Occipital lobe (tissue), 2 donors: ENCODE measurements around the gene ADRA2B. TPM values are rescaled to one million over a fixed set of nuclear protein-coding genes. Genes with fewer than 3 reads are reported as not detected.
A peak's percentile ranks its signal among the peaks of the same experiment; 100 is the strongest.
"Not testable (repeated sequence)": the region's sequence is repeated elsewhere in the genome, so short reads cannot be mapped to it uniquely, and the experiment has no call there.

ENCODE experiments used
- DNase-seq: peaks from one replicate; lab custom pipeline; 2025; lab: John Stamatoyannopoulos, UW
- total RNA-seq: library from RNA; depleted of rRNA; stranded (reverse); fragments of >200 nt; gene quantifications from one replicate; pipeline ENCODE4 v1.2.3, GENCODE V29; 2014

The ADRA2B gene
- total RNA-seq, 1 donor from 2014 or later, result not detected

GRCh38 chr2:96091141-96091710 is 25.1 kb downstream of the ADRA2B start:
- DNase-seq, result no peak

GRCh38 chr2:96090196-96090926 is 26.0 kb downstream of the ADRA2B start:
- peak; percentile 8 for DNase-seq

- no peak for DNase-seq
Observed at GRCh38 chr2:96089356-96090195, 26.8 kb downstream of the ADRA2B start.

- no peak for DNase-seq
Observed at GRCh38 chr2:96088340-96089335, 27.7 kb downstream of the ADRA2B start.

DNA sequence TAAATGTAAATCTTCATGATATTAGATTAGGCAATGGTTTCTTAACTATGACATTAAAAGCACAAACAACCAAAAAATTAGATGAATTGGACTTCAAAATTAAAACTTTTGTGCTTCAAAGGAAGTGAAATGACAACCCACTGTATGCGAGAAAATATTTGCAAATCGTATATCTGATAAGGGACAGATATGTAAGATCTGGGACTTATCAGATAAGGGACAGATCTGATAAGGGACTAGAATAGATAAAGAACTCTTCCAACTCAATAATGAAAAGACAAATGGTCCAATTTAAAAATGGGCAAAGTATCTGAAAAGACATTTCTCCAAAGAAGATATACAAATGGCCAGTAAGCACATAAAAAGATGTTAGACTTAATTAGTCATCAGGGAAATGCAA is 29.2 kb downstream of the ADRA2B start:
- no peak for DNase-seq

DNA sequence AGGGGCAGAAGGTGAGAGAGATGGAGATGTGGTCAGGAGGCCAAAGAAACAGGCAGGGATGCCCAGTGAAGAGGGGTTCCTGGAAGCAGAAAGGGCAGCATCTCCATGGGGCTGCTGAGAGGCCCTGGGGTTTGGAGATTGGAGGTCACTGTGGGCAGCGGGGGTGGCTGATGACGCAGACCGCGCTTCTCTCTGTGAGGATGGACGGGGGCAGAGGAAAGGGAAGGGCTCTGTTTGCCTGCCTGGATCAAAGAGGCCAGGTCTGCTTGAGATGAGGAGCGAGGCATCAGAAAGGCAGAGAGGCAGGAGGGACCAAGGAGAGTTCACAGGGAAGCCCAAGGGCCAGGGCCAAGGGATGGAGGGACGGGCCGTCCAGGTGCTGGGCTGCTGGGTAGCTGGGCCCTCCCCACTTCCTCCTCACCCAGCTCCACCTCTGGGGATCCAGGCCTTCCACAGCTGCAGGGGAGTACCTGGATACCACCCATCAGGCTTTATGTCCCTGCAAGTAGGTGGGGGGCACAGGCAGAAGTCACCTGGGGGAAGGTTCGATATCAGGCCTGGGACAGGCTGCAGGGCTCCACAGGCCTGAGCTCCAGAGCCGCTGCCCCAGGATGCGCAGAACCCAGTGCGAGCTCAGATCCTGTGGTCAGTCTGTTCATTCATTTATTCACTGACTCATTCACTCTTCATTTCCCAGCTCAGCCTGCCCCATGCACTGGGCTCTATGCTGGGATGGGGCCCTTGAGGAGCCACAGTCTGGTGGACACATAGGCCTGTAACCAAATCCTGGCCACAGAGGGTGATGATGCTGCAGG is 30.6 kb downstream of the ADRA2B start:
- no peak for DNase-seq

- not testable (repeated sequence) for DNase-seq
Observed at GRCh38 chr2:96084858-96085518, 31.4 kb downstream of the ADRA2B start.

DNA sequence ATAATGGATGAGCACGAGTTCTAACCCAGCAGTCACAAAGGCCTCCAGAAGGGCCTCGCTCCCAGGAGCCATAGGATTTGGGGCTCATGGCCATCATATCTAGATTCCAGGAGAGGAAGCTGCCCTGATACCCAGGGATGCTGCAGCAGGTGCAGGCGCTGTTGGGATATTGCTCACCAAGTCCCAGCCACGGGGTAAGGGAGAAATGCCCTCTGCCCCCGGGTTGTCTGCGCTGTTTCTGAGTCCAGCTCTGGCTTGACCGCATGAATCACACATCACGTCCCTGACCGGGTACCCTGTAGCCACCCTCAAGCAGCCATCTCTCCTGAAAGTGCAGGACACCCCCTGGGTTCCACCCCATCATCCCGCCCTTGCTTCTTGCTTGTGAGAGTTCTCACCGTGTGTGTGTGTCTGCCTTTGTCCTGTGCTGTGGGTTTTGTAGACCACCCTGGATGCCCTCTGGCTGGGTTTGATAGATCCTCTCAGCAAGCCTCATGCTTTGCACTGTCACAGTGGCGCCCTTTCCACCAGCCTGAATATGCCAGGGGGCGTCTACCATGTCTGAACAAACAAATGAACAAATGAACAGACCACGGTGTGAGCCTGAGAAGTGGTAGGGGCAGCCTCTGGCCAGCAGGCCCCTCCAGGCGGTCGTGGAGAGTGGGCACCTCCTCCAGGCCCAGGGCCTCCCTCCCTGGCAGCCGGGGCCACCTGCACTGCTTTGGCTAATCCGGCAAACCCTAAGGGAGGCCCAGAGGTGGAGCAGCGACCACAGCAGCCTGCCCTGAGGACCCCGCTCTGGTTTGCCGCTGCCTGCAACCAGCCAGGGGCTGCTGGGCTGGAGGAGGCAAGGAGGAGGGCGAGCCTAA is 32.1 kb downstream of the ADRA2B start:
- no peak for DNase-seq

DNA sequence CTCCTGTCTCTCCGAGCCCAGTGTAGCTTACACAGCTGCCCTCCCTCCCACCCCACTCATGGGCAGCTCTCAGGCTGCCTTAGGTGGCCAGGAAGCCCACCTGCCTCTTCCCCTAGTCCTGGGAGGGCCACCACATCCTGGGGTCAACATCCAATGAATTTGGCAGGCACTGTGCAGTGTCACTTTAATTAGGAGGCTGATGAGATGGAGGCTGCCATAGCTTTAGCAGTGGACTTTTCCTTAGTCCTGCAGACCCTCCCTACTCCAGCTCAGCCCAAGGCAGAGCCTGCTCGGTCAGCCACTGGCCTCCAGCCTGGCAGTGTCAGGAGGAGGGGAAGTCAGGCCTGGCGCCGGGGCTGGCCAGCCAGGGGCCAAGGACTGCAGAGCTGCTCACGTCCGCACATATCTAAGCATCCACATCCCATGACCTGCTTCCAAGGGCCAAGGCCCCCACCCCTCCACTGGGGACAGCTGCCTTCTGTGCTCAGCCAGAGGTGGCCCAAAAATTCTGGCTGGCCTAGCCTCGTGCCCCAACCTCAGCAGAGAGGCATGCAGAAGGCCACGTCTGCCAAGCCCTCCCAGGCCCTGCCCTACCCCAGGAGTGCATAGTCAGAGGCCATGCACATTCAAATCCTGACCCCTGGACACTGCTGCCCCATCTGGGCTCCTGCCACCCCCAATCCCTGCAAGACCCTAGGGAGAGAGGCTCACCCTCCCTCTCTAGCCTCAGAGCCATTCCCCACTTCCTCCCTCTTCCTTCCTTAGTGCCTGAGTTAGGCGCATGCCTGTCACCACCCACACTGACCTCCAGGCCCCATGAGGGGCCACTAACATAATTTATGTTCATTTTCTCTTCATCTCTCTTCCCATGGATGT is 33.1 kb downstream of the ADRA2B start:
- DNase-seq, result no peak

- no peak for DNase-seq
Observed at GRCh38 chr2:96082211-96083063, 33.9 kb downstream of the ADRA2B start.

DNA sequence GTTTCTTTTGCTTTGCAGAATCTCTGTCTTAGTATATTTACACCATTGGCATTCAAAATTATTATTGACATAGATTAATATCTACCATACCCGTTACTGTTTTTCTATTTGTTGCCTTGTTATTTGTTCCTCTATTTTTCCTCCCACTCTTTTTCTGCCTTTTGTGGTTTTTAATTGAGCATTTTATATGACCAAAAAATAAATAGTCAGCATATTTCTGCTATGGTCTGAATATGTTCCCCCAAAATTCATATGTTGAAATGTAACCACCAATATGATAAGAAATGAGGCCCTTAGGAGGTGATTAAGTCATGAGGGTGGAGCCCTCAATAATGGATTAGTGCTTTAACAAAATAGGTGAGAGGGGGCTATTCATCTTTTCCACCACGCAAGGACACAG is 35.3 kb downstream of the ADRA2B start:
- DNase-seq, result no peak

DNA sequence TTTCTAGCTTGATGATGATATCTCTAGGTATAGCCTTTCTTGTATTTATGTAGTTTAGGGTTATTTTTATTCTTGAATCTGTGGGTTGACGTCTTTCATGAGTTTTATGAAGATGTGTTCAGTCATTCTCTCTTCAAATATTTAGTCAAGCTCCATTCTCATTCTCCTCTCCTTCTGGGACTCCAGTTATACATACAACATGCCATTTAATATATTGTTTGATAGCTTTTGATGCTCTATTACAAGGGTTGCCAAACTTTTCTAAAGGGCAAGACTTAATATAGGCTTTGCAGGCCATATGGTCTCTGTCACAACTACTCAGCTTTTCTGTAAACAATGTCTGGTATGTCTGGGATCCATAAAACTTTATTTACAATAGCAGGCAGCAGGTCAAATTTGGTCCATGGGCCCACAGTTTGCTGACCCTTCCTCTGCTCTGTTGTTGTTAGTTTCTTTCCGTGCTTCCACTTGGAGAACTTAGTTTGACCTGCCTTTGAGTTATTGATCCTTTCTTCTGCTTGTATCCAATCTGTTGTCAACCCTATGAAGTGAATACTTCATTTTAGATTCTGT is 41.1 kb downstream of the ADRA2B start:
- no peak for DNase-seq

- DNase-seq, result no peak
Observed at GRCh38 chr2:96074156-96074555, 42.2 kb downstream of the ADRA2B start.

GRCh38 chr2:96073170-96073775 is 43.1 kb downstream of the ADRA2B start:
- DNase-seq, result no peak

GRCh38 chr2:96072746-96073145 is 43.6 kb downstream of the ADRA2B start:
- DNase-seq, result no peak

DNA sequence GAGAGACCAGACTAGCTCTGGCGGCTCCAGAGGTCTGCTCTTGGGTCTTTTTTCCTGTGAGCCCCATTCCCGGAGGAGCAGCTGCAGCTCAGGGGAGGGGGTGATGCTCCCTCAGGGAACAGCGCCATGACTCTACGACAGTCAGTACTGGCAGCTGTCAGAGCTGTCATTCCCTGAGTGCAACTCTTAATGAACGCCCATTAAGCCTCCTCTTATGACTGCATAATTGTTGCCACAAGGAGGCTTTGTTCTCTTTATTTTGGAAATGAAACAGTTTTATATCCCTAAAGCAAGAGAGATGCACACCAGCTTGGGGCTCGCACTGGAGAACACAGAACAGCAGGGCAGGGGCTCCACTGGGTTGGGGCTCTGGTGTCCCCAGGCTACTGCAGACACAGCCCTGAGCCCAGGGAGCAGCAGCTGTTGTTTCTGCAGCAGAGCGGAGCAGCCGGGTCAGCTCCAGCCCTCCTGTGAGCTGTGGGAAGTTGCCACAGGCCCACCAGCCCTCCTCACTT is 44.3 kb downstream of the ADRA2B start:
- not testable (repeated sequence) for DNase-seq
